Head of caudate nucleus (tissue), 42 donors: ENCODE measurements around the gene N4BP2L2.

Source experiments
- DNase-seq, 42 donors: peaks; one replicate each; pipeline versions ENCODE4 v3.0.0 to v3.0.0-alpha.2; 2020 to 2021; ENCODE audit warnings: mixed read lengths in 7 of 42
- intact Hi-C: fragments of 100-400 bp; cut with DNase I; formaldehyde crosslinking; loops from one replicate; pipeline ENCODE4 v1.15.0; 2022

Gene N4BP2L2

GRCh38 chr13:32431361-32431760 lies 107.2 kb downstream of the N4BP2L2 start:
- intact Hi-C loops = no loop called here
- DNase-seq = peak in 2 of 42 donors; percentile 18 to 31

GRCh38 chr13:32430018-32430747 lies 108.4 kb downstream of the N4BP2L2 start:
- intact Hi-C loops = no loop called here
- DNase-seq = peak in 2 of 42 donors; percentile 33 to 38

DNA sequence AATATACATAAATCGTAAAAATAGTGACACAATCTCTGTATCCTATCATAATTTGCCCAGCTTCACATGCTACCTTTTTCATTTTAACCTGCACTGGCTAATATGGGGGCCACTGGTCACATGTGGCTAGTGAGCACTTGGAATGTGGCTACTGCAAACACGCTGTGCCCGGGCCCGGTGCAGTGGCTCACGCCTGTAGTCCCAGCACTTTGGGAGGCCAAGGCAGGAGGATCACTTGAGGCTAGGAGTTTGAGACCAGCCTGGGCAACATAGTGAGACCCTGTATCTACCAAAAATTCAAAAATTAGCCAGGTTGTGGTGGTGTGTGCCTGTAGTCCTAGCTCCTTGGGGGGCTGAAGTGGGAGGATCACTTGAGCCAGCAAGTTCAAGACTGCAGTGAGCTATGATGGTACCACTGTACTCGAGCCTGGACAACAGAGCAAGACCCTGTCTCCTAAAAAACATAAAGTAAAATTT lies 109.1 kb downstream of the N4BP2L2 start:
- peak in 2 of 42 donors; percentile 10 to 25 for DNase-seq
- intact Hi-C loops = loop anchor here (10.0 kb wide), 2 partner anchors 105 to 115 kb away; partner anchors contain the start of genes BRCA2, N4BP2L2 and ZAR1L

DNA sequence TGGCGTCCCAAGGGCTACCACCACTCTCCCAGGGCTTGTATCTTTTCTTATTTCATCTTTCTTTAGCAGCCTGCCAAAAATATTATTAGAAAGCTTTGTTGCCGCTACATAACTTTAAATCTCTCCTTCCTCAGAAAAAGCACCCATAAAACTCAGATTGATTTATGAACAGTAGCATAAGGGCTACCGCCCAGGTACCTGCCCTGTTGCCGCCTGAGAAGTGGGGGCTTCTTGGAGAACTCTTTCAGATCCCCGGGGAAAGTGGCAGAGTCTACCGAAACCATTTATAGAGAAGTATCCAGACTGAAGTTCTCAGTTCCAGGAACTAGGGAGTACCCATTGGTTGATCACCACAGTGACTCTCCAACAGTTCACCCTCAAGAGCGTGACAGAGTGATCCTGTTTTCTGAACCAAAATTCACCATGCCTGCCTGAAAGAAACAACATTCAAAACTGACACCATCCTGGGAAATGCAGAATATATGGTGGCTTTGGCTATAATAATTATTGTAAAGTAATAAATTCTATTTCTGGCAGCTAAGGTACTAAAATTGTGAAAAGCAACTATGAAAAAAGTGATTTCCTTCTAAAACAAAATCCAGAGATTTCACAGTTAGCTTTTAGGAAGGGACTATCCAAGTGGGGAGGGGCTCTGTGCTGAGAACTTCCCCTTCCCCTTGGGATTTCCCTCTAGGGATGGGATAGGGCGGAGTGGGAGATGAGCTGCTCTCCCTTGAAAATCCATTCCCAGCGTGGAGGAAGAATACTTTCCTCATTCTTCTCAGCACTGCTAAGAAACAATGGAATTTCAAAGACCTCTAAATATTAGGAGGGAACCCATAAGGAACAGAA lies 109.8 kb downstream of the N4BP2L2 start:
- intact Hi-C loops = loop anchor here (10.0 kb wide), 2 partner anchors 106 to 114 kb away; partner anchors contain the start of genes BRCA2, N4BP2L2 and ZAR1L
- DNase-seq = peak in 11 of 42 donors; percentile 8 to 47 (median 22)

DNA sequence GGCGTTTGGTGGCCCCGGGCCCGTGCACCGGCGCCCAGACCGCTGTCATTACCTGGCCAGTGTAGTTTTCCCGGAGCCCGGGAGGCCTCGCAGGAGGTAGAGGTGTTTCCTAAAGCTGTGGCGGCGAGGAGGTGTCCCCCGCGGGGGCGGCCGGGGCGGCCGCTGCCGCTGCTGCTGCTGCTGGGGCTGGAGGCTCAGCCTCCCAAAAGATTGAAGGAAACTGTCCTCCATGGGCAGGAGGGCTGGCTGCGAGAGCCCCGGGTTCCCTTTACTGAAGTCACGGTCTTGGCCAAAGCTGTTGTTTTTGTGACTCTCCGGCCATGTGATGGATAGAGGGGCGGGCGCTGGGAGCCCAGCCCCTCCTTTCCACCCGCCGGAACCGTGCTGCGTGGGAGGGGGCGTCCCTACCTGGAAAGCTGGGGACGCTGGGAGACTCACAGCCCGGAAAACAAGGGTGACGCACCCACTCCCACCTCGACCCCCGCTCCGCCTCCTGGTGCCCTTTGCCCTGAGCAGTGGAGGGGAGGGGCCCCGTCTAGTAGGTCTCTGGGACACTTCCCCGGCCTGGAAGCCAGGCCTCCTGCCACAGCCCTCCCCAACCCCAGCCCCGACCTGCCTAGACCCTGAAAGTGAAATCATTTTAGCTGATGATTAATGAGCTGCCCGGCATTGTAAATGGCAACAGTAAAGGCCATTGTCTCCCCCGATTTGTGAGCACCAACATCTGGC lies 110.6 kb downstream of the N4BP2L2 start, which contains the start of gene N4BP2L1:
Gene N4BP2L1, minus strand, starts transcription at position 279 of the 729 bp plus-strand sequence. Its CDS starts 48 bp downstream, at position 231.
- intact Hi-C loops = loop anchor here (10.0 kb wide), 2 partner anchors 107 to 113 kb away; partner anchors contain the start of genes BRCA2, N4BP2L2 and ZAR1L

GRCh38 chr13:32426990-32427851 lies 111.4 kb downstream of the N4BP2L2 start:
- intact Hi-C loops = loop anchor here (10.0 kb wide), 2 partner anchors 108 to 112 kb away; partner anchors contain the start of genes BRCA2, N4BP2L2 and ZAR1L
- peak in 40 of 42 donors; percentile 44 to 83 (median 60) for DNase-seq

More for the DNA sequence above, 110.6 kb downstream of the N4BP2L2 start, which contains the start of gene N4BP2L1:
- DNase-seq = peak; percentile 69 to 91 (median 84)

DNA sequence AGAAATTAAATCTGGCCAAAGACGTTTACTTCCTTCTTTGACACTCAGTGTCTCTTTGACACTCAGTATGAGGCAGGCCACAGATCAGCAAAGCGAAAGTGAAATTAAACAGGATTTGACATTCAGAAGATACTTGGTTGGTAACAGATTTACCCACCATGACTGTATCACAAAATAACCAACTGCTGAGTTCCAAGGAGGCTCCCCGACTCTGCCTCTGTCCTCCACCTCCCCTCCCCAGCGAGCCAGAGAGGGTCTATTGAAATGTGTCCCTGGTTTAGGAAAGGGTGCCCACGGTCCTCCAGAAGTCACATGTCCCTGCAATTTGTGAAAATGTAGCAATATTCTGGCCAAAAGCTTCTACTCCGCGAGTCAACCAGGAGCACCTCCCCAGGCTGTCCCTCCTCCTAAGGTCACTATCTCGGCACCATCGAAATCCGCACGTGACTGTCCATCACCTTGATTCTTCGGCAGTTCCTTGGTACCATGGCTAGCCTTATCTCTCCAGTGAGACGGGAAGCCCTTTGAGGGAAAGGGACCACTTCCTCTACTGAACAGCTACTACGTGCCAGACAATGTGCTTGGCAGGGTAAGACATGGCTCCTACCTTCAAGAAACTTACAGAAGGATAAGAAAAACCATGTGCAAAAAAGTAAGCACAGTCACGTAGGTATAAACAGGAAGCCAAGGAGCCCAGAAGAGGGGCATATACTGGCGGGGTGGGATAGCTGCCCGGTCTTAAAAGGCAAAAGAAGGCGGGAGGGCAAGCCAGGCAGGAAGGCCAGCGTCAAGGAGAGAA lies 112.2 kb downstream of the N4BP2L2 start:
- DNase-seq = peak in 8 of 42 donors; percentile 11 to 47 (median 26)
- intact Hi-C loops = loop anchor here (10.0 kb wide), 2 partner anchors 108 to 112 kb away; partner anchors contain the start of genes BRCA2, N4BP2L2 and ZAR1L

DNA sequence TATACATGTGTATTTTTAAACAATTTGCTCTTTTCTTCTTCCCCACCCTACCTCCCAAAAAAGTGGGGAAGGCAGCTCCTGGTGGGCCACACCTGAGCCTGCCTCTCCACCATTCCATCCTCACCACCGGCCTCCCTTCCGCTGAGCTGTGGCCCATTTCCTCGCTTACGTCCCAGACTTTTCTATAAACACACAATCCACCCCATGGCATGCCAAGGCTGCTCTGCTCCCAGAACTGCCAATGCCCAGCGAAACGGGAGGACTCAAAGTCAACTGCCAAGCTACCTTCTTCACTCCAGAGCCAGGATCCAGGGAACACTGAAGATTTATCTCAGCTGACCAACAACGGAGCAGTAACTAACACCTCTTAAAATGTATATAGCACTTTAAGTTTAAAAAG lies 113.4 kb downstream of the N4BP2L2 start:
- intact Hi-C loops = loop anchor here (10.0 kb wide), 2 partner anchors 110 kb away; partner anchors contain the start of genes BRCA2, N4BP2L2 and ZAR1L
- peak in 1 of 42 donors; percentile 46 for DNase-seq

- intact Hi-C loops = loop anchor here (10.0 kb wide), 2 partner anchors 109 to 111 kb away; partner anchors contain the start of genes BRCA2, N4BP2L2 and ZAR1L
- DNase-seq = no peak
Measured at GRCh38 chr13:32423592-32423991, 115.0 kb downstream of the N4BP2L2 start.

DNA sequence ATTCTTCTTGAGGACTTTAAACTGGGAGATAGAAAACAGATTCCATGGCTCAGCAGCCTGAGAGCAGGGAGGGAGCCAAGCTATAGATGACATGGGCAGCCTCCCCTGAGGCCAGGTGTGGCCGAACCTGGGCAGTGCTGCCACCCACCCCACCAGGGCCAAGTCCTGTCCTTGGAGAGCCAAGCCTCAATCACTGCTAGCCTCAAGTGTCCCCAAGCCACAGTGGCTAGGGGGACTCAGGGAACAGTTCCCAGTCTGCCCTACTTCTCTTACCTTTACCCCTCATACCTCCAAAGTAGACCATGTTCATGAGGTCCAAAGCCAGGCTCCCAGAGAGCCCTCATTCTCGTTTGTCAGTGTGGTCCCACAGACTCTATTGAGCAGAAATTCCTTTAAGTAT lies 118.7 kb downstream of the N4BP2L2 start:
- intact Hi-C loops = loop anchor here (10.0 kb wide), 2 partner anchors 105 to 115 kb away; partner anchors contain the start of genes BRCA2, N4BP2L2 and ZAR1L

DNA sequence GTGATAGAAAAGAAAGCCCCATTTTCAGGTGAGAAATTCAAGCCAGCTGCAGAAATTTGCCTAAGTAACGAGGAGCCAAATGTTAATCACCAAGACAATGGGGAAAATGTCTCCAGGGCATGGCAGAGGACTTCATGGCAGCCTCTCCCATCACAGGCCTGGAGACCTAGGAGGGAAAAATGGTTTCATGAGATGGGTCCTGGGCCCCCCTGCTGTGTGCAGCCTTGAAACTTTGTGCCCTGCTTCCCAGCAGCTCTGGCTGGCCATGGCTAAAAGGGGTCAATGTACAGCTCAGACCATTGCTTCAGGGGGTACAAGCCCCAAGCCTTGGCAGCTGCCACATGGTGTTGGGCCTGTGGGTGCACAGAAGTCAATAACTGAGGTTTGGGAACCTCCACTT lies 120.6 kb downstream of the N4BP2L2 start:
- intact Hi-C loops = no loop called here
- DNase-seq = no peak

More for the DNA sequence above, 118.7 kb downstream of the N4BP2L2 start:
- no peak for DNase-seq

GRCh38 chr13:32415019-32415418 lies 123.6 kb downstream of the N4BP2L2 start:
- DNase-seq = no peak
- intact Hi-C loops = no loop called here

GRCh38 chr13:32414580-32414979 lies 124.0 kb downstream of the N4BP2L2 start:
- intact Hi-C loops = no loop called here
- no peak for DNase-seq

DNA sequence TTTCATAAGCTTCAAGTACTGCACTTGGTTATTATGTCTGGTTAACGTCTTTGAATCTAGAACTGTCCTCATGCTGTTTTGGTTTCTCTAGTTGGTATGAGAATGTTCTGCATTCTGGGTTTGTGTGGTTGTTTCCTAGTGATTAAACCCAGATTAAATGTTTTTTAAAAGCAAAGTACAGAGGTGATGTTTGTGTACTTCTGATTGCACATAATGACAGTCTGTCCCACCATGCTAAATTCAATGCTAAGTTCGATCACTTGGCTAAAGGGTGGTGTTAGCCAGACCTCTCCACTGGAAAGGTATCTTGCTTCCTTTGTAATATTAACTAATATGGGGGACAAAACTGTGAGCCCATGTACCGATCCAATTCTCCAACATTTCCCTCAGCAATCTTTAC lies 125.3 kb downstream of the N4BP2L2 start:
- no peak for DNase-seq

DNA sequence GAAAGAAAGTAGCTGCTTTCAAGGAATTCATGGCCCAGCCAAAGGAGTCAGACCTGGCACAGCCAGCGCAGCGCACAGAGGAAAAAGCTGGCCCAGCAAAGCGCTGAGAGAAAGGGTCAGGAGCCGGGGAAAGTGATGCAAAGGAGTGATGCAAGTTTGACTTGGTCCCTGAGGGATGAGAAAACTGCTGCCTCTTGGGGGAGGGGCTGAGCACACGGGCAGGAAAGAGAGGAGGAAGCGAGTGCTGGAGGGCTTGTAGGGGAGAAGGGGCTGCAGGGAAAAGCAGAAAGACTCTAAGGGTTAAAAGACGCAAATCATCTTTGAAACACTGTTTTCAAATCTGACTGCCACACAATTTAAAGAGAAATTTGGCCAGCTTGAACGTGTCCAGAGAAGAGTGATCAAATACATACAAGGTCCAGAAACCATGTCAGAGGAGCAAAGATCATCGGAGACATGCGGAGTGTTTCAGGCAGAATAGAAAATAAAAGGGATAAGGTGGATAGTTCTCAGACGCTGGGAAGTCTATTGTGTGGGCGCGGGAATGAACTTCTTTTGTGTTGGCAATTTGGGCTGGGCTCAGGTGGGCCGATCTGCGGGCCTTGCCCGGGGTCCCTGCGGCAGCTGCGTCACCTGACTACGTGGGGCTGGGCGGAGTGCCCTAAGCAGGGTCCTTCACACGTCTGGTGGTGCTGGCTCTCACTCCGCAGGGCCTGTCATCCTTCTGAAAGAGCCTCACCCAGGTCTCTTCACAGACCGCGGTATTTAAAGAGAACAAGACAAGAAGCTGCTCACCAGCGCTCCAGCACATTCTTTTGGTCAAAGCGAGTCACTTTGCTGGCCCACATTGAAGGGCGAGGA lies 128.8 kb downstream of the N4BP2L2 start:
- DNase-seq = peak in 15 of 42 donors; percentile 17 to 72 (median 31)
- intact Hi-C loops = no loop called here

More for the DNA sequence above, 125.3 kb downstream of the N4BP2L2 start:
- intact Hi-C loops = no loop called here

- intact Hi-C loops = no loop called here
- no peak for DNase-seq
Measured at GRCh38 chr13:32409001-32409313, 129.6 kb downstream of the N4BP2L2 start.
